Smooth muscle cell of the pulmonary artery (primary cell): ENCODE results near the gene SSBP1. TPM values are rescaled to one million over a fixed set of nuclear protein-coding genes. Genes with fewer than 3 reads are reported as not detected.

Source experiments
- total RNA-seq: library from RNA; depleted of rRNA; stranded (reverse); fragments of >200 nt; gene quantifications from 2 replicates; pipeline ENCODE4 v1.2.3, GENCODE V29; 2014

SSBP1 gene, protein sequence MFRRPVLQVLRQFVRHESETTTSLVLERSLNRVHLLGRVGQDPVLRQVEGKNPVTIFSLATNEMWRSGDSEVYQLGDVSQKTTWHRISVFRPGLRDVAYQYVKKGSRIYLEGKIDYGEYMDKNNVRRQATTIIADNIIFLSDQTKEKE
- 77.1 and 90.1 TPM in 2 replicates for total RNA-seq

GRCh38 chr7:141737836-141738591, at the start of gene SSBP1:
TSS of gene SSBP1 (plus strand) at chr7:141738358. CDS start at chr7:141739167, 809 bp downstream.

GRCh38 chr7:141702047-141702567, 36.1 kb upstream of the SSBP1 start, which contains the start of gene DENND11:
TSS of gene DENND11 (minus strand) at chr7:141702166. CDS start at chr7:141702153, 13 bp downstream.

DNA sequence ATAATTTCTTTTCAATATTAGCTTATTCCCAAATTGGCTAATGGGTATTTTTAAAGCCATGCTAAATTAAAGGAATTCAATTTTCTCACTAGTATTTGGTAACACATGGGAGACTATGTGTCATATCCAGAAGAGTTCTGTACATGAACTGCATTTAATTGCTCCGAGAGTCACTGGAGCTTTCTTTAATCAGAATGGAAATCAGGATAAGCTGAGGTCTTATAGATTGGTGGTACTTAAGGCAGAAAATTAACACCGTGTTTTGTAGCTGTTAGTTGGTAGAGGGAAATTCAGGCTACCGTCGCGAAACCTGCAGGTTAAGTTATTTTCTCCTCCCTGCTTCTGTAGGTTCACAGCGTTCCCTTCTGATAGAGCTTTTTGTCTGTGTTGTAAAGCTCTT, 29.8 kb upstream of the SSBP1 start, which contains the start of gene WEE2:
Gene WEE2, plus strand, starts transcription at position 3 of the 400 bp plus-strand sequence. CDS start 406 bp downstream, outside the sequence.

GRCh38 chr7:141763797-141764196, 25.6 kb downstream of the SSBP1 start, which contains the start of gene TAS2R3:
TSS of gene TAS2R3 (plus strand) at chr7:141764097. CDS start at chr7:141764159, 62 bp downstream.

GRCh38 chr7:141776374-141776773, 38.2 kb downstream of the SSBP1 start, which contains the start of gene TAS2R4:
TSS of gene TAS2R4 (plus strand) at chr7:141776674. CDS start at chr7:141778489, 1,815 bp downstream.

GRCh38 chr7:141789917-141790316, 51.8 kb downstream of the SSBP1 start, which contains the start of gene TAS2R5:
TSS of gene TAS2R5 (plus strand) at chr7:141790217. CDS start at chr7:141790362, 145 bp downstream.

Other genes with a start within 250 kb of the SSBP1 start
- gene AGK, start 186.9 kb upstream of the SSBP1 start, total RNA-seq: 20.5 and 21.3 TPM in 2 replicates
- 9.4 and 10.7 TPM in 2 replicates for gene DENND11, start 36.2 kb upstream of the SSBP1 start, total RNA-seq
- not detected in 2 replicates for gene WEE2, start 30.0 kb upstream of the SSBP1 start, total RNA-seq
- gene TAS2R3, start 25.7 kb downstream of the SSBP1 start, total RNA-seq: 2.0 and 2.4 TPM in 2 replicates
- gene TAS2R4, start 38.3 kb downstream of the SSBP1 start, total RNA-seq: 1.5 and 1.9 TPM in 2 replicates
- gene TAS2R5, start 51.9 kb downstream of the SSBP1 start, total RNA-seq: 1.6 and 2.1 TPM in 2 replicates
- gene PRSS37, start 103.1 kb downstream of the SSBP1 start, total RNA-seq: not detected in 2 replicates
- gene OR9A4, start 178.0 kb downstream of the SSBP1 start, total RNA-seq: 0.07 TPM in 1 of 2 replicates, not detected in the other
- gene CLEC5A, start 208.6 kb downstream of the SSBP1 start, total RNA-seq: not detected in 2 replicates
- not detected in 2 replicates for gene TAS2R38, start 235.4 kb downstream of the SSBP1 start, total RNA-seq